HepG2 (cell line): ENCODE data around the gene CHST12. TPM values are rescaled to one million over a fixed set of nuclear protein-coding genes. Genes with fewer than 3 reads are reported as not detected.

Experiments
- ATAC-seq: fragments of 200-7000 bp; cut with Tn5 transposase; 3 replicates; pipeline ENCODE4 v1.9.1; 2020; ENCODE audit warnings: mild to moderate bottlenecking, moderate library complexity
- BruUV-seq: library from RNA; stranded (reverse); fragments of 400-500 nt; replicated peaks from 2 replicates; lab custom pipeline; 2021; lab: Mats Ljungman, UMichigan
- CTCF ChIA-PET: fragments of 300-600 bp; formaldehyde crosslinking; extraction: SDS; loops from one replicate; lab custom pipeline; 2021; ENCODE audit warnings: low total read pairs, inconsistent platforms, low intra/inter-chr PET ratio; lab: Yijun Ruan, JAX
- POLR2A ChIA-PET: fragments of 350-600 bp; sonication (Branson Sonifier 250); formaldehyde crosslinking; loops from one replicate; lab custom pipeline; 2020; ENCODE audit warnings: antibody characterized with exemption, inconsistent platforms; lab: Yijun Ruan, JAX
- DNase-seq: peaks from one replicate; pipeline ENCODE4 v3.0.0-alpha.2; 2015; ENCODE audit warnings: low spot score
- FAIRE-seq: peaks from 3 replicates; lab custom pipeline; 2011; peaks lifted over from hg19 to GRCh38; lab: Jason Lieb, UNC
- H2AFZ ChIP-seq: one replicate; pipeline ENCODE4 v1.6.1; 2011; ENCODE audit warnings: low read length, inconsistent platforms
- H3K27ac ChIP-seq: fragments of 300-600 bp; 3 replicates; pipeline ENCODE4 v1.8.0; 2011; ENCODE audit warnings: mixed run types, mild to moderate bottlenecking, mixed read lengths, low read length, inconsistent platforms; ENCODE audit not compliant: insufficient read depth; ENCODE audit errors: extremely low read length
- H3K27me3 ChIP-seq, 2 experiments: fragments of 200-600 bp in 1 of 2; 2 replicates in 1 of 2; 3 replicates in 1 of 2; pipeline versions ENCODE4 v1.6.0 to v1.8.0; 2011; ENCODE audit warnings: low read length in 2 of 2, mild to moderate bottlenecking in 2 of 2, moderate library complexity in 2 of 2, inconsistent platforms in 1 of 2; ENCODE audit not compliant: insufficient read depth in 2 of 2, control insufficient read depth in 1 of 2
- H3K36me3 ChIP-seq, 2 experiments: fragments of 200-600 bp in 1 of 2; replicated peaks in 1 of 2; 2 replicates in 1 of 2; 3 replicates in 1 of 2; pipeline versions ENCODE4 v1.5.1 to v1.8.0; 2011; ENCODE audit warnings: low read length in 2 of 2, inconsistent platforms in 1 of 2; ENCODE audit not compliant: insufficient read depth in 2 of 2, control insufficient read depth in 1 of 2
- H3K4me1 ChIP-seq: 2 replicates; pipeline ENCODE4 v1.5.1; 2012; ENCODE audit warnings: low read length, inconsistent platforms; ENCODE audit not compliant: insufficient read depth
- H3K4me2 ChIP-seq: 2 replicates; pipeline ENCODE4 v1.6.0; 2011; ENCODE audit warnings: low read depth, low read length, inconsistent platforms
- H3K4me3 ChIP-seq, 3 experiments: fragments of 200-600 bp in 1 of 3; sonication (generic), shearing (Covaris generic) in 1 of 3; replicated peaks in 1 of 3; 2 replicates each; pipeline ENCODE4 v1.5.1; 2011 to 2016; ENCODE audit warnings: low read length in 3 of 3, inconsistent platforms in 2 of 3, low read depth in 2 of 3, mild to moderate bottlenecking in 2 of 3, control low read depth in 1 of 3, mixed read lengths in 1 of 3; ENCODE audit not compliant: insufficient read depth in 1 of 3
- H3K79me2 ChIP-seq: one replicate; pipeline ENCODE4 v1.6.1; 2011; ENCODE audit warnings: low read length, inconsistent platforms; ENCODE audit not compliant: insufficient read depth
- H3K9ac ChIP-seq: 2 replicates; pipeline ENCODE4 v1.6.0; 2011; ENCODE audit warnings: mild to moderate bottlenecking, low read depth, low read length, inconsistent platforms; ENCODE audit not compliant: insufficient read depth
- H3K9me3 ChIP-seq: 2 replicates; pipeline ENCODE4 v1.5.1; 2012; ENCODE audit warnings: mild to moderate bottlenecking, low read length
- H4K20me1 ChIP-seq: 2 replicates; pipeline ENCODE4 v1.6.0; 2011; ENCODE audit warnings: inconsistent platforms, mild to moderate bottlenecking, low read length, moderate library complexity; ENCODE audit not compliant: insufficient read depth
- BRD4 ChIP-seq: sonication (generic); formaldehyde crosslinking; IDR thresholded peaks from 2 replicates; pipeline ENCODE4 v1.4.0; 2020; ENCODE audit warnings: missing genetic modification reagents
- LCORL ChIP-seq, 2 experiments: fragments of 450-650 bp in 1 of 2; sonication (generic) in 1 of 2; formaldehyde crosslinking in 1 of 2; IDR thresholded peaks; 2 replicates each; pipeline versions ENCODE4 v1.5.0 to v1.6.1; 2017 to 2020; ENCODE audit warnings: antibody characterized with exemption in 1 of 2, missing genetic modification reagents in 1 of 2
- POLR2G ChIP-seq: fragments of 200-400 bp; formaldehyde crosslinking; IDR thresholded peaks from 2 replicates; pipeline ENCODE4 v1.6.1; 2018; ENCODE audit warnings: mild to moderate bottlenecking, low read depth, low read length, moderate library complexity
- RXRA ChIP-seq: sonication (generic); formaldehyde crosslinking; IDR thresholded peaks from 2 replicates; pipeline ENCODE4 v1.5.1; 2020; ENCODE audit warnings: missing genetic modification reagents
- SOX13 ChIP-seq, 3 experiments: fragments of 450-650 bp in 1 of 3; sonication (generic) in 1 of 3; formaldehyde crosslinking in 1 of 3; IDR thresholded peaks in 2 of 3; conservative IDR thresholded peaks in 1 of 3; 2 replicates each; pipeline versions ENCODE4 v1.5.0 to v1.6.1; 2016 to 2020; ENCODE audit warnings: antibody characterized with exemption in 1 of 3, mild to moderate bottlenecking in 1 of 3, missing compliant biosample characterization in 1 of 3, missing genetic modification reagents in 1 of 3, moderate library complexity in 1 of 3
- ZNF431 ChIP-seq: sonication (generic); formaldehyde crosslinking; IDR thresholded peaks from 2 replicates; pipeline ENCODE4 v1.9.0; 2022; ENCODE audit warnings: missing genetic modification reagents, low read depth, mild to moderate bottlenecking, borderline replicate concordance
- ZNF432 ChIP-seq: sonication (generic); formaldehyde crosslinking; IDR thresholded peaks from 2 replicates; pipeline ENCODE4 v1.5.0; 2020; ENCODE audit warnings: missing genetic modification reagents, mild to moderate bottlenecking, borderline replicate concordance
- ZNF44 ChIP-seq: sonication (generic); formaldehyde crosslinking; IDR thresholded peaks from 2 replicates; pipeline ENCODE4 v1.5.1; 2020; ENCODE audit warnings: mild to moderate bottlenecking, missing genetic modification reagents
- ZNF512B ChIP-seq: sonication (generic); formaldehyde crosslinking; IDR thresholded peaks from 2 replicates; pipeline ENCODE4 v1.5.1; 2020; ENCODE audit warnings: missing genetic modification reagents, mild to moderate bottlenecking, borderline replicate concordance
- ZNF556 ChIP-seq: sonication (generic); formaldehyde crosslinking; IDR thresholded peaks from 2 replicates; pipeline ENCODE4 v1.4.0; 2020; ENCODE audit warnings: mild to moderate bottlenecking, missing genetic modification reagents, borderline replicate concordance
- WGBS: methylation state at CpG from one replicate; pipeline ENCODE4 v1.1.6; 2017; ENCODE audit warnings: low lambda C conversion rate; 5-methylcytosine and 5-hydroxymethylcytosine counted together
- in situ Hi-C: cut with HindIII; loops from 2 replicates; pipeline ENCODE4 v1.10.0; 2017; ENCODE audit warnings: low pct_unique_long_range_greater_than_20kb; ENCODE audit not compliant: extremely low pct_ligation_motif_present
- intact Hi-C: fragments of 100-400 bp; cut with micrococcal nuclease; formaldehyde crosslinking; loops from one replicate; pipeline ENCODE4 v1.10.0; 2022; ENCODE audit not compliant: unreplicated experiment
- polyA plus RNA-seq, 8 experiments: library from polyadenylated mRNA; depleted of rRNA in 3 of 8; stranded (reverse) in 7 of 8; unstranded in 1 of 8; fragments of >200 nt; fragmentation: Illumina TruSeq in 4 of 8; extraction: Trizol in 4 of 8; gene quantifications; 2 replicates each; pipeline versions ENCODE4 v1.2.1 to v1.2.3, GENCODE V29; 2011 to 2016; ENCODE audit warnings: low read depth in 4 of 8, missing spikeins in 1 of 8, mixed read lengths in 1 of 8; ENCODE audit not compliant: insufficient read depth in 1 of 8
- total RNA-seq, 5 experiments: library from RNA; depleted of rRNA; stranded (reverse); fragments of >200 nt; fragmentation: Illumina TruSeq; extraction: Trizol; gene quantifications; 2 replicates each; pipeline ENCODE4 v1.2.3, GENCODE V29; 2016; ENCODE audit warnings: low read depth in 1 of 5

Gene CHST12
- total and polyA plus RNA-seq, 2 of the 13 experiments (the other 11 are each of a cell fraction or from before 2014, with no cell fraction given) = 6.4 to 15.8 TPM

DNA sequence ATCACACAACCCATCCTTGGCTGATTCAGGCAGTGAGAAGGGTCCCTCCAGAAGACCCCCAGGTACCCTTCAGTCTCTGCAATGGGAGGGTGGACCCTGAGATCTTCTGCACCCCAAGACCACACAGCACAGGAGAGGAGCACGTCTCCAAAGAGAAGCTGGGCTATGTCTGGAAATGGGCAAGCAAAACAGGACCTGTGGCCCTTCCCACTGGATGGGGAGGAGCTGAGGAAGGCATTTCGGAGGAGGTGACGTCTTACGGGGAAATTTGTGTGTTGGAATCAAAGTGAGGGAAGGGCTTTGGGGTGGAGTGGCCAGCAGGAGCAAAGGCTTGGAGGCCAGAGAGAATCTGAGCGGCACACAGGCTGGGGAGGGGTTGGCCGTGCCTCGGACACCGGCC lies 56.3 kb downstream of the CHST12 start:
- ATAC-seq = peak; percentile 49
- TF ChIP-seq POLR2G (no peak), RXRA (CRISPR knock-in tag) (no peak), ZNF44 (CRISPR knock-in tag) (no peak), ZNF432 (CRISPR knock-in tag) (no peak), LCORL (IDR thresholded peaks at IDR 0.05) (no peak), LCORL (CRISPR knock-in tag; IDR thresholded peaks at IDR 0.05) (no peak), ZNF431 (CRISPR knock-in tag) (no peak), ZNF556 (no peak), BRD4 (no peak)
- Histone ChIP-seq H2AFZ (no peak overlapping the region), H3K36me3 (no peaks in the 10 kb centered on the region), H3K4me2 (no peak overlapping the region), H3K4me1 (peaks cover 25% of the 10 kb centered on the region), H3K9me3 (no peaks in the 10 kb centered on the region), H3K4me3 (no peak overlapping the region), H3K9ac (no peak overlapping the region), H3K79me2 (no peaks in the 10 kb centered on the region), H3K27ac (no peak overlapping the region), H3K27me3 (peaks cover 4 to 7% of the 10 kb centered on the region in 2 experiments; a peak in 3 of 5 replicates), H4K20me1 (no peaks in the 10 kb centered on the region)
- WGBS = 11% methylated on average over 5 of the region's 8 CpGs
- CTCF ChIA-PET = no interaction called here
- BruUV-seq = no TSS peak
- POLR2A ChIA-PET = no interaction called here
- in situ Hi-C loops (no loop called here), intact Hi-C loops (no loop called here)
- FAIRE-seq = no peak
- DNase-seq = no peak

GRCh38 chr7:2460188-2460587 lies 56.8 kb downstream of the CHST12 start:
- Histone ChIP-seq H3K27ac (no peak overlapping the region), H3K9me3 (no peaks in the 10 kb centered on the region), H3K27me3 (peaks cover 4 to 7% of the 10 kb centered on the region in 2 experiments; a peak in 3 of 5 replicates), H3K36me3 (no peaks in the 10 kb centered on the region), H3K9ac (no peak overlapping the region), H3K4me1 (peaks cover 20% of the 10 kb centered on the region), H3K4me2 (no peak overlapping the region), H2AFZ (no peak overlapping the region), H4K20me1 (no peaks in the 10 kb centered on the region), H3K79me2 (no peaks in the 10 kb centered on the region), H3K4me3 (no peak overlapping the region)
- POLR2A ChIA-PET = no interaction called here
- intact Hi-C loops (no loop called here), in situ Hi-C loops (no loop called here)
- FAIRE-seq = no peak
- no TSS peak for BruUV-seq
- peak; percentile 14; the same call in 2 of the 3 replicates for ATAC-seq
- CTCF ChIA-PET = no interaction called here
- no peak for DNase-seq
- WGBS = 55% methylated on average over 6 of the region's 23 CpGs
- TF ChIP-seq ZNF512B (no peak), SOX13 (IDR thresholded peaks at IDR 0.05) (no peak), SOX13 (CRISPR knock-in tag; conservative IDR thresholded peaks at IDR 0.05 in 1 of 2, IDR thresholded peaks at IDR 0.05 in 1 of 2) (no peak)
